OCI-LY7 (cell line): Measurements from ENCODE around the gene ZNF441. TPM values are rescaled to one million over a fixed set of nuclear protein-coding genes. Genes with fewer than 3 reads are reported as not detected.

Experiments used
- BruUV-seq: library from RNA; stranded (reverse); fragments of 400-500 nt; replicated peaks from 2 replicates; lab custom pipeline; 2021; lab: Mats Ljungman, UMichigan
- CTCF ChIA-PET: fragments of 300-600 bp; sonication (Branson Sonifier 250); formaldehyde crosslinking; loops from one replicate; lab custom pipeline; 2022; ENCODE audit warnings: antibody characterized with exemption; ENCODE audit not compliant: unreplicated experiment; lab: Charles Lee
- POLR2A ChIA-PET: fragments of 300-600 bp; sonication (Branson Sonifier 250); formaldehyde crosslinking; loops from one replicate; lab custom pipeline; 2022; ENCODE audit warnings: antibody characterized with exemption; lab: Charles Lee
- DNase-seq: peaks from one replicate; pipeline ENCODE4 v3.0.0-alpha.2; 2015; ENCODE audit warnings: low spot score
- H2AFZ ChIP-seq: fragments of 200-600 bp; sonication (generic), shearing (Covaris generic); 2 replicates; pipeline ENCODE4 v1.6.1; 2014; ENCODE audit warnings: mild to moderate bottlenecking, antibody characterized with exemption, low read length, moderate library complexity
- H3K27ac ChIP-seq: fragments of 200-600 bp; sonication (generic); 2 replicates; pipeline ENCODE4 v1.5.1; 2014; ENCODE audit warnings: mixed run types, low read depth, mild to moderate bottlenecking, moderate library complexity, low read length, inconsistent platforms; ENCODE audit not compliant: poor library complexity, severe bottlenecking
- H3K36me3 ChIP-seq: fragments of 200-600 bp; sonication (generic); 2 replicates; pipeline ENCODE4 v1.6.1; 2014; ENCODE audit warnings: mild to moderate bottlenecking, antibody characterized with exemption, low read length, moderate library complexity, mixed read lengths; ENCODE audit not compliant: insufficient read depth
- H3K4me1 ChIP-seq: fragments of 200-600 bp; sonication (generic); 2 replicates; pipeline ENCODE4 v1.5.1; 2014; ENCODE audit warnings: mild to moderate bottlenecking, low read length; ENCODE audit not compliant: insufficient read depth, poor library complexity, severe bottlenecking
- H3K4me2 ChIP-seq: fragments of 200-600 bp; sonication (generic); 2 replicates; pipeline ENCODE4 v1.6.1; 2014; ENCODE audit warnings: mild to moderate bottlenecking, low read length
- H3K4me3 ChIP-seq: fragments of 200-600 bp; sonication (generic); 2 replicates; pipeline ENCODE4 v1.5.1; 2014; ENCODE audit warnings: mild to moderate bottlenecking, low read depth, low read length; ENCODE audit not compliant: poor library complexity, severe bottlenecking
- H3K79me2 ChIP-seq: fragments of 200-600 bp; sonication (generic); 2 replicates; pipeline ENCODE4 v1.6.1; 2016; ENCODE audit warnings: low read depth, mild to moderate bottlenecking, low read length, moderate library complexity, mixed read lengths; ENCODE audit not compliant: insufficient read depth
- H3K9me2 ChIP-seq: fragments of 200-600 bp; sonication (generic); 2 replicates; pipeline ENCODE4 v1.6.1; 2016; ENCODE audit warnings: mild to moderate bottlenecking, low read length, mixed read lengths; ENCODE audit not compliant: insufficient read depth
- H3K9me3 ChIP-seq: fragments of 200-600 bp; sonication (generic); 2 replicates; pipeline ENCODE4 v1.6.1; 2014; ENCODE audit warnings: mild to moderate bottlenecking, mixed run types, low read length, mixed read lengths
- H4K20me1 ChIP-seq: fragments of 200-600 bp; sonication (generic); 2 replicates; pipeline ENCODE4 v1.6.1; 2014; ENCODE audit warnings: mild to moderate bottlenecking, antibody characterized with exemption, low read length, moderate library complexity, mixed read lengths; ENCODE audit not compliant: insufficient read depth
- EZH2phosphoT487 ChIP-seq: fragments of 200-600 bp; sonication (generic); IDR thresholded peaks from 2 replicates; pipeline ENCODE4 v1.6.1; 2018; ENCODE audit warnings: low read depth, borderline replicate concordance, mild to moderate bottlenecking, mixed run types, antibody characterized with exemption, low read length, moderate library complexity, mixed read lengths
- intact Hi-C: fragments of 100-400 bp; cut with micrococcal nuclease; formaldehyde crosslinking; loops from one replicate; pipeline ENCODE4 v1.10.0; 2022; ENCODE audit not compliant: unreplicated experiment
- total RNA-seq, 2 experiments: library from RNA; depleted of rRNA in 1 of 2; stranded (reverse); fragments of >200 nt in 1 of 2; shearing (Covaris generic) in 1 of 2; gene quantifications; 2 replicates each; pipeline ENCODE4 v1.2.3, GENCODE V29; 2014 to 2022
- TF ChIP-seq, protein P1 (sequence below): fragments of 200-600 bp; sonication (generic); conservative IDR thresholded peaks from 2 replicates; pipeline ENCODE4 v1.5.1; 2014; ENCODE audit warnings: mild to moderate bottlenecking, antibody characterized with exemption, low read length, moderate library complexity, mixed read lengths

Gene ZNF441
- total RNA-seq, 2 experiments from 2014 or later: 8.4 to 14.5 TPM

DNA sequence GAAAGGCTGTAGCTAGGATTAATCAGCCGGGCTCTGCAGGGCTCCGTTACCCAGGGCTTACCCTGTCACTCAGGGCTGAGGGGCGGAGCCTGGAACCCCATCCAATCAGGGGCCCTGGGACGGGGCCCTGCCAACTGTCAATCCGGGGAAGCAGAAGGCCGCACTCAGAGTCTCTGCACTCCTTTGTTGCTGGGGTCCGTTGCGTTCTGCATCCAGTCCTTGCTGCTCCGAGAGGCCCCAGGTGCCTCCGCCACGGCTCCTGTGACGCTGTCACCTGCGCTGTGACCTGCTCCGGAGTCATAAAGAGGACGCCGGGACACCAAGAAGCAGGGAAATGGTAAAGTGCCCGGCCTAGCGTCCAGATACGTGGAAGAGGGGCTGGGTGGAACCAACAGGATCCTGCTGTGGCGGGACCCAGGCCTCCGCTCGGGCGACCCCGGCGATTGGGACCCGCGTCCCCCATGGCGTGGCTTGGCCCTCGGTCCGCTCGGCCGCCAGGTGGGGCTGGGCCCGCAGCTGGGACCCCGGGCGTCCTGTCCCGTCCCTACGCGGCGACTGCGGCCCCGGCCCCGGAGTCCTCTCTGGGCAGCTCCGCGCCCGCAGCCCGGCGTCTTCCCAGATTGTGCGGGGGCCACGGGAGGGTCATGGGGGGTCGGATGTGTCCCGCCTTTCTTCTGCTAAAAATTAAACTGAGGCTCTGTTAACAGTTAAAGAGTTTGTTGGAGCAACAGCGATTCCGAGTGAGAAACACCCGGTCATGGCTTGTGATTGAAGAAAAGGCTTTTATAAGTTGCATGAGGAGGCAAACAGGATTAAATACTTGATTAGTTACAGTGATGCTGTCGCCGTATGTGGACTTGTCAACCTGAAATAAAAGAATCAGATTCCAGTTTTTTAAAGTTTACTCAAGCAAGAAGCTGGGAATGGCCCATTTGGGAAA, 31.9 kb downstream of the ZNF441 start, which contains the start of gene ZNF491:
Gene ZNF491 (plus strand): TSS at position 133 of the 940 bp plus-strand sequence. CDS start 7,431 bp downstream, outside the sequence.
- no peaks in the 10 kb centered on the region for H3K9me2 ChIP-seq
- no peaks in the 10 kb centered on the region for H3K79me2 ChIP-seq
- H3K4me1 ChIP-seq: peaks cover 32% of the 10 kb centered on the region
- no TSS peak for BruUV-seq
- DNase-seq: peak; percentile 94
- peak within 1 kb of the TSS; percentile 34 for H3K27ac ChIP-seq
- peak within 1 kb of the TSS; percentile 94 for H3K4me2 ChIP-seq
- H3K36me3 ChIP-seq: no peaks in the 10 kb centered on the region
- H3K9me3 ChIP-seq: no peaks in the 10 kb centered on the region
- TF ChIP-seq, protein P1, sequence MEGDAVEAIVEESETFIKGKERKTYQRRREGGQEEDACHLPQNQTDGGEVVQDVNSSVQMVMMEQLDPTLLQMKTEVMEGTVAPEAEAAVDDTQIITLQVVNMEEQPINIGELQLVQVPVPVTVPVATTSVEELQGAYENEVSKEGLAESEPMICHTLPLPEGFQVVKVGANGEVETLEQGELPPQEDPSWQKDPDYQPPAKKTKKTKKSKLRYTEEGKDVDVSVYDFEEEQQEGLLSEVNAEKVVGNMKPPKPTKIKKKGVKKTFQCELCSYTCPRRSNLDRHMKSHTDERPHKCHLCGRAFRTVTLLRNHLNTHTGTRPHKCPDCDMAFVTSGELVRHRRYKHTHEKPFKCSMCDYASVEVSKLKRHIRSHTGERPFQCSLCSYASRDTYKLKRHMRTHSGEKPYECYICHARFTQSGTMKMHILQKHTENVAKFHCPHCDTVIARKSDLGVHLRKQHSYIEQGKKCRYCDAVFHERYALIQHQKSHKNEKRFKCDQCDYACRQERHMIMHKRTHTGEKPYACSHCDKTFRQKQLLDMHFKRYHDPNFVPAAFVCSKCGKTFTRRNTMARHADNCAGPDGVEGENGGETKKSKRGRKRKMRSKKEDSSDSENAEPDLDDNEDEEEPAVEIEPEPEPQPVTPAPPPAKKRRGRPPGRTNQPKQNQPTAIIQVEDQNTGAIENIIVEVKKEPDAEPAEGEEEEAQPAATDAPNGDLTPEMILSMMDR: peak; percentile 61
- no peak for TF ChIP-seq EZH2phosphoT487
- ChIA-PET CTCF (interaction anchor here (0.9 to 1.4 kb wide), 3 partner anchors 28 to 342 kb away, joined by 3 to 8 read pairs (median 3); partner anchors contain the start of genes ZNF20 and ZNF441), POLR2A (interaction anchor here (0.5 to 1.3 kb wide), 6 partner anchors 32 to 363 kb away, joined by 3 to 5 read pairs (median 3); no protein-coding TSS in a partner anchor)
- intact Hi-C loops: loop anchor here (1.0 to 5.0 kb wide), 3 partner anchors 16 to 259 kb away; partner anchors contain the start of gene ZNF440
- peak within 1 kb of the TSS; percentile 75 for H3K4me3 ChIP-seq
- no peaks in the 10 kb centered on the region for H4K20me1 ChIP-seq
- H2AFZ ChIP-seq: peak within 1 kb of the TSS; percentile 73

DNA sequence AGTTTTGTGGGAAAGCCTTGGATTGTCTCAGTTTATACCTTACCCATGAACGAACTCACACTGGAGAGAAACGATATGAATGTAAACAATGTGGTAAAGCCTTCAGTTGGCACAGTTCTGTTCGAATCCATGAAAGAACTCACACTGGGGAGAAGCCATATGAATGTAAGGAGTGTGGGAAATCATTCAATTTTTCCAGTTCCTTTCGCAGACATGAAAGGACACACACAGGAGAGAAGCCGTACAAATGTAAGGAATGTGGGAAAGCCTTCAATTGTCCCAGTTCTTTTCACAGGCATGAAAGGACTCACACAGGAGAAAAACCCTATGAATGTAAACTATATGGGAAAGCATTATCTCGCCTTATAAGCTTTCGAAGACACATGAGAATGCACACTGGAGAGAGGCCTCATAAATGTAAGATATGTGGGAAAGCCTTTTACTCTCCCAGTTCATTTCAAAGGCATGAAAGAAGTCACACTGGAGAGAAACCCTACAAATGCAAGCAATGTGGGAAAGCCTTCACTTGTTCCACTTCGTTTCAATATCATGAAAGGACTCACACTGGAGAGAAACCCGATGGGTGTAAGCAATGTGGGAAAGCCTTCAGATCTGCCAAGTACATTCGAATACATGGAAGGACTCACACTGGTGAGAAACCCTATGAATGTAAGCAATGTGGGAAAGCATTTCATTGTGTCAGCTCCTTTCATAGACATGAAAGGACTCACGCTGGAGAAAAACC, 39.7 kb downstream of the ZNF441 start:
- H3K9me3 ChIP-seq: peaks cover 13% of the 10 kb centered on the region; the same call in 1 of the 2 replicates
- ChIA-PET CTCF (no interaction called here), POLR2A (no interaction called here)
- H4K20me1 ChIP-seq: no peaks in the 10 kb centered on the region
- H3K9me2 ChIP-seq: no peaks in the 10 kb centered on the region
- H3K4me1 ChIP-seq: no peaks in the 10 kb centered on the region
- no peak for DNase-seq
- H3K4me3 ChIP-seq: no peak overlapping the region
- H3K79me2 ChIP-seq: no peaks in the 10 kb centered on the region
- intact Hi-C loops: no loop called here
- H3K36me3 ChIP-seq: peaks cover 4% of the 10 kb centered on the region; the same call in 1 of the 2 replicates
- no peak overlapping the region for H3K27ac ChIP-seq
- BruUV-seq: no TSS peak
- no peak overlapping the region for H3K4me2 ChIP-seq
- no peak overlapping the region for H2AFZ ChIP-seq
- TF ChIP-seq, protein P1: no peak
- no peak for TF ChIP-seq EZH2phosphoT487
